Measurements from ENCODE around the gene TRMT10A.
"Not testable (repeated sequence)": the region's sequence is repeated elsewhere in the genome, so short reads cannot be mapped to it uniquely, and the experiment has no call there.

The TRMT10A gene

DNA sequence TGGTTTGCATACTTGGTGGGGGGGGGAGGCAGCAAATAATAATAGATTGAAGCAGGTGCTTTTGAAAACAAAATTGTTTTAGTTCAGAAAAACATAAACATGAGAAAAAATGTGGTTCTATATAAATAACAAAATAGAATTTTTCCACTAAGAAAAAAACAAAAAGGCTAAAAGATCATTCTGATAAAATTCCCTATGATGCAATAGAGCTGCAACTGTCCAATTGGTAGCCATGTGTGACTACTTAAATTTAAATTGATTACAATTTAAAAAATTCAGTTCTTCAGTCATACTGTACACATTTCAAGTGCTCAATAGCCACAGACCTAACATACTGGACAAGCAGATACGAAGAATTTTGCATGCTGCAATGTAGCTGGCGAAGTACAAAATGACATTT is 11.0 kb downstream of the TRMT10A start:
- DNase-seq (ENCODE audit: low read depth) = no peak

- no peak for DNase-seq (ENCODE audit: low read depth)
Observed at GRCh38 chr4:99540277-99540939, 23.4 kb downstream of the TRMT10A start.

GRCh38 chr4:99537674-99538073 is 26.2 kb downstream of the TRMT10A start:
- no peak for DNase-seq (ENCODE audit: low read depth)

DNA sequence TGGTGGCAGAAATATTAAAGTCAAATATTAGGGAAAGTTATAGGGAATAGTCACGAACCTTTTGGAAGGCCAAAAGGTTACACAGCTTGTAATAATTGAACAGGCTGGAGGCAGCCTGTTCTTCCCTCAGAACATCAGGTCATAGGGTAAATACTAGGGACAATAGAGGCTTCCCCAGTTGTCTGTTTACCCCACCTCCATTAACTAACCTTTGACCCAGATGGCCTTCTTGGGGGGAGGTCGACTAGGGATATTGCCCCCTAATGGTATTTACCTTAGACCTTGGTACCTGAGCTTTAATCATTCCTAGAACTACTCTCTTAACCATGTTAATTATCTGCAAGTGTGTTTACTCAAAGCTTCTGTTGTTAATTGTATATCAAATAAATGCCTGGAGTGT is 27.0 kb downstream of the TRMT10A start:
- DNase-seq (ENCODE audit: low read depth) = no peak

DNA sequence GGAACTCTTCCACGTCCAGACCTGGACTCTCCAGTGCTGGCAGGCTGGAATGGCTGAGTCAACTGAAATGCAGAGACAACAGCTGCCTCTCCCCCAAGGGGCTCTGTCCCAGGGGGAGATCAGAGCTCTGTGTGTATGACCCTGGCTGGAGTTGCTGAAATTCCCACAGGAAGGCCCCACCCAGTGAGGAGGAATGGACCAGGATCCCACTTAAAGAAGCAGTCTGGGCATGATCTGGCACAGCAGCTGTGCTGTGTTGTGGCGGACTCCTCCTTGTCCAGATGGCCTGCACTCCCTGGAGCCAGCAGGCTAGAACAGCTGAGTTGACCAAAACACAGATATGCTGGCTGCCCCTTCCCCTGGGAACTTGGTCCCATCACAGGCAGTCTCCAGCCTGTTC is 27.6 kb downstream of the TRMT10A start:
- DNase-seq (ENCODE audit: low read depth) = no peak

GRCh38 chr4:99534699-99535098 is 29.1 kb downstream of the TRMT10A start:
- DNase-seq (ENCODE audit: low read depth) = not testable (repeated sequence)

DNA sequence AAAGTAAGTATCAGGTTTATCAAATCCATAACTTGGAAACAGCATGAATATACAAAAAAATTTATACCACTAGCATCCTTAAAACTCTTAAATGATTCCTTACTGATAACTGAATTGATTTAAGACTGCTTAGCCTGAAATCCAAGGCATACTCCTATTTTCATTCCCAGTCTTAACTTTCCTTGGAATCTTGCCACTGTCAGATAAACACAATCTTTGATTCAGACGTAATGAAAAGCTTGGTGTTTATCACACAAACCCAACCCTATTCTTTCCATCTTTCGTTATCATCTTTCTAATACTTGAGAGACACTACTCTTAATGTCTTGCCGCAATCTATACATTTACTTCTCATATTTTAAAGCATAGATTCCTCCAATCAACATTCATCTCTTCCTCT is 33.9 kb downstream of the TRMT10A start:
- DNase-seq (ENCODE audit: low read depth) = no peak

DNA sequence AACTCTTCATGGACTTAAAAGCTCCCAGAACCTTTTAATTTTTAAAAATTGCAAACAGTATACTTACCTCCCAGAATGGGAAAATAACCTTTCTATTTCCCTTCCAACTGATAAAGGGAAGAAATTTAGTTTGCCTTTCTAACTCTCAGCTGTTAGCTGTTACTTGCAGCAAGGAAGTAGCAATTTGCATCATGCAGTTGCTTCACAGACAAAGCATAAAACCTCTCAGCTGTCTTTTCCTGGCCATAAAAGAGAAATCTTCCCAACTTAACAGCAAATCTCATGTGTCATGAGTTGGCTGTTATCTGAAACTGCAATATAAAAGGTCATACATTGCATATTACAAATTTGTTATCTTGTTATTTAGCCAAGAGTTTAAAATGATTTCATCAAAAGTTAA is 34.6 kb downstream of the TRMT10A start:
- DNase-seq (ENCODE audit: low read depth) = no peak

GRCh38 chr4:99518601-99519295 is 45.1 kb downstream of the TRMT10A start:
- DNase-seq (ENCODE audit: low read depth) = no peak

- DNase-seq (ENCODE audit: low read depth) = no peak
Observed at GRCh38 chr4:99510721-99511120, 53.1 kb downstream of the TRMT10A start, which contains the start of gene C4orf17. TSS of gene C4orf17 (plus strand) at chr4:99511021. CDS start at chr4:99513082, 2,061 bp downstream.

DNA sequence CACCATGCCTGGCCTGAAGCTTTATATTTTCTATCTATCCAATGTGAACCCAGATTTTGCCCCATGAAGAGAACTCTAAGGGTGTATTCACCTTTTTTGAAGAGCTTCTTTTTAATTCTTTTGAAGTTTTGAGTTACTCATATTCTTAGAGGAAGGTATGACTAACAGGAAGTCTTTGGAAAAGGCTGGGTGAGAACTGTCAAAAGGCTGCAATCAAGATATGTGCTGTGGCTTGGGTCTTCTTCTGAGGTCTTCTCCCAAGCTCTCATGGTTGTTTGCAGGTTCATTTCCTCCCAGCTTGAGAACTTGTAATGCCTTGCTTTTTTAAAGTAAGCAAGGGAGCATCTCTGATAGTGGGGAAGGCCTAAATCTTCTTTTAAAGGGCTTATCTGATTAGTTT is 56.1 kb downstream of the TRMT10A start:
- peak; percentile 31 for DNase-seq (ENCODE audit: low read depth)

DNA sequence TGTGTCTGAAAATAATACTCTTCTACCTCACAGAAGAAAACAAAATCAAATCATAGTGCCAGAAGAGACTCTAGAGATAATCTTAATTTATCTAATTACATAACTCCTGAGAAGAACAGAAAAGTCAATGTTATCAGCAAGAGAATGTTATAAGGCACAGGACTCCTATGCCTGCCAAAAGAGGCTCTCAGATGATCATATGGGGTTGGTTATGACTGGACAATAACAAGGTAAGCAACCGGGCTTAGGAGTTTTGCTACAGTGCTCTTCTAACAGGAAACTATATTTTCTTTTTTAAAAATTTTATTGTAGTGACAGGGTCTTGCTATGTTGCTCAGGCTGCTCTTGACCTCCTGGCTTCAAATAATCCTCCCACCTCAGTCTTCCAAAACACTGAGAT is 56.5 kb downstream of the TRMT10A start:
- DNase-seq (ENCODE audit: low read depth) = no peak

DNA sequence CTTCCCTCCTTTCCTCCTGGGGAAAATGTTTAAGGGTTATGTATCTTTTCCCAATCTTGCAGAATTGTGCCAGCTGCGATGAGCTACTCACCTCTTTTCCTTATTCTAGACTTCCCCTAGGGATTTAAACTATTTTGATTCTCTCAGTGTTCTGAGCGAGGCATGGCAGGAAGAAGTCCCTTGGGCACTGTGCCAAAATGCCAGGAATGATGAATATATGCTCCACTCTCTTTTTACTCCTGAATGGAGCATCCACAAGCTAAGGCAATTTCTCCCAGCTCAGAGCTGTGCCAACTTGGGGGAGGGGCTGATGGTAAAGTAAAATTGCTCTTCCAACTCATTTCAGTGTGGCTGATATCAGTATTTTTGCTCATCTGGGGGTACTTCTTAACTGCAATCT is 57.1 kb downstream of the TRMT10A start:
- DNase-seq (ENCODE audit: low read depth) = no peak

GRCh38 chr4:99504804-99505502 is 58.9 kb downstream of the TRMT10A start:
- no peak for DNase-seq (ENCODE audit: low read depth)

All from iris pigment epithelial cell (primary cell).